Measurements from ENCODE around the gene CWC27. TPM values are rescaled to one million over a fixed set of nuclear protein-coding genes. Genes with fewer than 3 reads are reported as not detected.
A peak's percentile ranks its signal among the peaks of the same experiment; 100 is the strongest.

CWC27 gene
- total RNA-seq, 4 donors from 2014 or later: 12.3 to 21.2 (median 13.4) TPM

- no peak overlapping the region for H3K4me3 ChIP-seq
- intact Hi-C loops (cut with DNase I): no loop called here
- 58% methylated on average over 1 of the region's 1 CpG for WGBS
- peaks cover 0 to 18% (median 0%) of the 10 kb centered on the region in 4 donors for H3K36me3 ChIP-seq
- H3K9me3 ChIP-seq: no peaks in the 10 kb centered on the region
- H3K27ac ChIP-seq (replicated peaks in 1 of 4): peak overlapping the region in 3 of 4 donors; percentile 22 to 53 (median 35)
- H3K27me3 ChIP-seq: no peaks in the 10 kb centered on the region
- H3K4me1 ChIP-seq: peaks cover 11 to 48% (median 44%) of the 10 kb centered on the region in 4 donors
- TF ChIP-seq POLR2AphosphoS5 (IDR thresholded peaks at IDR 0.05) (no peak), EP300 (IDR thresholded peaks at IDR 0.05) (no peak), POLR2A (IDR thresholded peaks at IDR 0.05; ENCODE audit: low read depth) (no peak), CTCF (IDR thresholded peaks at IDR 0.05) (no peak)
- DNase-seq (ENCODE audit: extremely low spot score): no peak
Measured at GRCh38 chr5:64838376-64838775, 69.6 kb downstream of the CWC27 start.

DNA sequence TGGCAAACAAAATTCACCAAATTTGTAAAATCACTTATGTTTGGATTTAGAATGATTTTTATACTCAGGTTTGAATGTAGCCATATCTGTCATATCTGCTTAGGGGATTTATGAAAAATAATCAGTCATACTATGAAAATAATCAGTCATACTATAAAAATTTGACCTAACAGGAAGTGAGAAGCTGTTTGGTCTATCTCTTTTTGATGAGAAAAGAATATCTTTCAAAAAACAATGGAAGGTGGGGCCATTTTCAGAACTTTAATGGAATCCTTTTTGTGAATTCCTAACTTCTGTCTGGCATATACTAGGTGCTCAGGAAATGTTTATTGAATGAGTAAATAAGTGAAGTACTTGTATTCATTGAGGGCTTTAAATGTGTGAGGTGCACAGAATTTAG lies 70.1 kb downstream of the CWC27 start:
- H3K4me1 ChIP-seq: peaks cover 11 to 48% (median 42%) of the 10 kb centered on the region in 4 donors

GRCh38 chr5:64839936-64840335 lies 71.2 kb downstream of the CWC27 start:
- H3K9me3 ChIP-seq: no peaks in the 10 kb centered on the region
- intact Hi-C loops (cut with DNase I): no loop called here
- TF ChIP-seq POLR2AphosphoS5 (IDR thresholded peaks at IDR 0.05) (no peak), CTCF (IDR thresholded peaks at IDR 0.05) (no peak), EP300 (IDR thresholded peaks at IDR 0.05) (no peak), POLR2A (IDR thresholded peaks at IDR 0.05; ENCODE audit: low read depth) (no peak)
- H3K4me3 ChIP-seq: no peak overlapping the region
- H3K36me3 ChIP-seq: peaks cover 0 to 24% (median 0%) of the 10 kb centered on the region in 4 donors
- DNase-seq (ENCODE audit: extremely low spot score): no peak
- no peaks in the 10 kb centered on the region for H3K27me3 ChIP-seq
- H3K27ac ChIP-seq (replicated peaks in 1 of 4): no peak overlapping the region
- H3K4me1 ChIP-seq: peaks cover 11 to 38% (median 36%) of the 10 kb centered on the region in 4 donors
- WGBS: 89% methylated on average over 1 of the region's 1 CpG

More for the DNA sequence above, 70.1 kb downstream of the CWC27 start:
- no peak for DNase-seq (ENCODE audit: extremely low spot score)
- intact Hi-C loops (cut with DNase I): no loop called here
- Histone ChIP-seq H3K27me3 (no peaks in the 10 kb centered on the region), H3K9me3 (no peaks in the 10 kb centered on the region), H3K36me3 (peaks cover 0 to 18% (median 0%) of the 10 kb centered on the region in 4 donors), H3K27ac (replicated peaks in 1 of 4) (peak overlapping the region in 3 of 4 donors; percentile 22 to 53 (median 35)), H3K4me3 (no peak overlapping the region)
- TF ChIP-seq POLR2AphosphoS5 (IDR thresholded peaks at IDR 0.05) (no peak), POLR2A (IDR thresholded peaks at IDR 0.05; ENCODE audit: low read depth) (no peak), EP300 (IDR thresholded peaks at IDR 0.05) (no peak), CTCF (IDR thresholded peaks at IDR 0.05) (no peak)

- H3K27me3 ChIP-seq: no peaks in the 10 kb centered on the region
- H3K36me3 ChIP-seq: peaks cover 0 to 25% (median 0%) of the 10 kb centered on the region in 4 donors
- peaks cover 2 to 34% (median 28%) of the 10 kb centered on the region in 4 donors for H3K4me1 ChIP-seq
- 73% methylated on average over 1 of the region's 1 CpG for WGBS
- no peak overlapping the region for H3K4me3 ChIP-seq
- no peak for DNase-seq (ENCODE audit: extremely low spot score)
- no peak for TF ChIP-seq CTCF (IDR thresholded peaks at IDR 0.05)
- no peak for TF ChIP-seq EP300 (IDR thresholded peaks at IDR 0.05)
- no peak for TF ChIP-seq POLR2AphosphoS5 (IDR thresholded peaks at IDR 0.05)
- no peak for TF ChIP-seq POLR2A (IDR thresholded peaks at IDR 0.05; ENCODE audit: low read depth)
- no peaks in the 10 kb centered on the region for H3K9me3 ChIP-seq
- intact Hi-C loops (cut with DNase I): no loop called here
- no peak overlapping the region for H3K27ac ChIP-seq (replicated peaks in 1 of 4)
Measured at GRCh38 chr5:64840958-64841357, 72.2 kb downstream of the CWC27 start.

- intact Hi-C loops (cut with DNase I): no loop called here
- Histone ChIP-seq H3K27ac (replicated peaks in 1 of 4) (no peak overlapping the region), H3K4me1 (no peaks in the 10 kb centered on the region), H3K36me3 (no peaks in the 10 kb centered on the region), H3K4me3 (no peak overlapping the region), H3K27me3 (no peaks in the 10 kb centered on the region), H3K9me3 (no peaks in the 10 kb centered on the region)
- TF ChIP-seq EP300 (IDR thresholded peaks at IDR 0.05): no peak
- no peak for TF ChIP-seq CTCF (IDR thresholded peaks at IDR 0.05)
- TF ChIP-seq POLR2AphosphoS5 (IDR thresholded peaks at IDR 0.05): no peak
- TF ChIP-seq POLR2A (IDR thresholded peaks at IDR 0.05; ENCODE audit: low read depth): no peak
- no peak for DNase-seq (ENCODE audit: extremely low spot score)
- 96% methylated on average over 5 of the region's 5 CpGs for WGBS
Measured at GRCh38 chr5:64853777-64854176, 85.0 kb downstream of the CWC27 start.

All from esophagus muscularis mucosa (tissue), 4 donors.